Calu3 (cell line): ENCODE measurements around the gene ROPN1. TPM values are rescaled to one million over a fixed set of nuclear protein-coding genes. Genes with fewer than 3 reads are reported as not detected.

ENCODE experiments used
- BruUV-seq: library from RNA; stranded (reverse); fragments of 400-500 nt; replicated peaks from 2 replicates; lab custom pipeline; 2021; lab: Mats Ljungman, UMichigan
- CTCF ChIA-PET: fragments of 300-600 bp; sonication (Branson Sonifier 250); formaldehyde crosslinking; loops from one replicate; lab custom pipeline; 2022; ENCODE audit warnings: antibody characterized with exemption; lab: Charles Lee
- DNase-seq: peaks from one replicate; pipeline ENCODE4 v3.0.0; 2022
- H3K27ac Mint-ChIP-seq: one replicate; pipeline ENCODE4 v1.8.0; 2022; ENCODE audit warnings: mixed read lengths; ENCODE audit not compliant: unreplicated experiment
- H3K27me3 Mint-ChIP-seq: one replicate; pipeline ENCODE4 v1.8.0; 2022; ENCODE audit warnings: mixed read lengths; ENCODE audit not compliant: unreplicated experiment
- H3K36me3 Mint-ChIP-seq: one replicate; pipeline ENCODE4 v1.8.0; 2022; ENCODE audit warnings: mild to moderate bottlenecking, moderate library complexity, mixed read lengths; ENCODE audit not compliant: insufficient read depth, unreplicated experiment
- H3K4me1 Mint-ChIP-seq: one replicate; pipeline ENCODE4 v1.8.0; 2022; ENCODE audit warnings: mild to moderate bottlenecking, low read depth, mixed read lengths; ENCODE audit not compliant: unreplicated experiment
- H3K4me3 Mint-ChIP-seq: one replicate; pipeline ENCODE4 v1.8.0; 2022; ENCODE audit warnings: mild to moderate bottlenecking, low read depth, moderate library complexity, mixed read lengths; ENCODE audit not compliant: unreplicated experiment
- H3K9me3 Mint-ChIP-seq: one replicate; pipeline ENCODE4 v1.8.0; 2022; ENCODE audit warnings: low read depth, mixed read lengths; ENCODE audit not compliant: unreplicated experiment
- CTCF ChIP-seq: fragments of 200-600 bp; IDR thresholded peaks from one replicate; pipeline ENCODE4 v1.8.0; 2022; ENCODE audit warnings: antibody characterized with exemption; ENCODE audit not compliant: unreplicated experiment
- intact Hi-C: fragments of 100-400 bp; cut with micrococcal nuclease; formaldehyde crosslinking; loops from one replicate; pipeline ENCODE4 v1.10.0; 2022; ENCODE audit not compliant: unreplicated experiment
- total RNA-seq: library from RNA; stranded (reverse); gene quantifications from 2 replicates; pipeline ENCODE4 v1.2.3, GENCODE V29; 2022

Gene ROPN1
- total RNA-seq, 1 experiment from 2014 or later, result not detected

- no peak overlapping the region for H3K4me3 Mint-ChIP-seq
- CTCF ChIA-PET, result no interaction called here
- H3K27me3 Mint-ChIP-seq, result no peaks in the 10 kb centered on the region
- no peak for TF ChIP-seq CTCF
- intact Hi-C loops, result no loop called here
- H3K4me1 Mint-ChIP-seq, result no peaks in the 10 kb centered on the region
- no peak overlapping the region for H3K27ac Mint-ChIP-seq
- no peaks in the 10 kb centered on the region for H3K9me3 Mint-ChIP-seq
- H3K36me3 Mint-ChIP-seq, result no peaks in the 10 kb centered on the region
- no TSS peak for BruUV-seq
- DNase-seq, result no peak
These were observed 57.7 kb downstream of the ROPN1 start for GRCh38 chr3:123934250-123934649.

DNA sequence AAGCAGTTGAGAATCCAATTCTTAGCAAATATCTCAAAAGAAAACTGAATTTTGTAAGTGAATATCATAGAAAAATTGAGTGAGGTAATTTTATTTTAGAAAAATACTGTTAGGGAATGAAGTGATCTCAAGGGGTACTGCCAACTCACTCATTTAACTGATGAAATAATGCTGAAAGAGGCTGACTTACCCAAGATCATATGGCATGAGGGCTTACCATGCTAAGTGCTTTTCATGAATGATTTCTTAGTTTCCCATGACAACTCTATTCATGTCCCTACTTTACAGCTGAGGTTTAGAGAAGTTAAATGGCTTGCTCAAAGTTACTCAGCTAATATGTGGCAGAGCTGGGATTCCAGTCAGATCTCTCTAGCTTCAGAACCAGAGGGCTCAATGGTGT, 61.5 kb downstream of the ROPN1 start:
- Mint-ChIP-seq H3K4me3 (no peak overlapping the region), H3K9me3 (no peaks in the 10 kb centered on the region), H3K27ac (no peak overlapping the region), H3K36me3 (peaks cover 5% of the 10 kb centered on the region), H3K27me3 (no peaks in the 10 kb centered on the region), H3K4me1 (no peaks in the 10 kb centered on the region)
- no peak for TF ChIP-seq CTCF
- CTCF ChIA-PET, result no interaction called here
- BruUV-seq, result no TSS peak
- no peak for DNase-seq
- intact Hi-C loops, result no loop called here

- intact Hi-C loops, result no loop called here
- no TSS peak for BruUV-seq
- no peak for TF ChIP-seq CTCF
- H3K36me3 Mint-ChIP-seq, result peaks cover 5% of the 10 kb centered on the region
- no peak overlapping the region for H3K27ac Mint-ChIP-seq
- H3K27me3 Mint-ChIP-seq, result no peaks in the 10 kb centered on the region
- CTCF ChIA-PET, result no interaction called here
- H3K9me3 Mint-ChIP-seq, result no peaks in the 10 kb centered on the region
- DNase-seq, result no peak
- H3K4me1 Mint-ChIP-seq, result no peaks in the 10 kb centered on the region
- H3K4me3 Mint-ChIP-seq, result no peak overlapping the region
These were observed 62.6 kb downstream of the ROPN1 start for GRCh38 chr3:123929325-123929724.

DNA sequence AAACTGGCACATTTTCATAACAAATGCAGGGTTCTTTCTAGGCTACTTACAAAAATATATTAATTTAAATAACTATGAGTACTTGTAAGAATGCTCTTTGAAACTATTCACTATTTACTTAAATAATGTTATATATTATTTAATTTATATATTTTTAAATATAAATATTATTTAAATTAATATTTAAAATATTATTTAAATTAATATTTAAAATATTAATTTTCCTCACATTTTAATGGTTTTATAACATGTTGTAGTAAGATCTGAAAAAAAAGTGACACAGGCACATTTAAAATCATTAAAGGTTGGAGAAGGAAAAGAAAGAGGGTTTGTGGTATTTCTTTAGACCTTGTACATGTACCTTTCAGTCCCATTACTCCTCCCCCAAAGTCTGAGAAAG, 65.5 kb downstream of the ROPN1 start:
- Mint-ChIP-seq H3K4me1 (no peaks in the 10 kb centered on the region), H3K9me3 (peaks cover 5% of the 10 kb centered on the region), H3K4me3 (no peak overlapping the region), H3K27me3 (no peaks in the 10 kb centered on the region), H3K27ac (no peak overlapping the region), H3K36me3 (peaks cover 5% of the 10 kb centered on the region)
- CTCF ChIA-PET, result no interaction called here
- intact Hi-C loops, result no loop called here
- no TSS peak for BruUV-seq
- TF ChIP-seq CTCF, result no peak
- DNase-seq, result no peak
